Superior temporal gyrus (tissue), 1 donor: ENCODE results near the gene NFIX.
"Not testable (repeated sequence)": the region's sequence is repeated elsewhere in the genome, so short reads cannot be mapped to it uniquely, and the experiment has no call there.

Experiments
- DNase-seq: peaks from one replicate; pipeline ENCODE4 v3.0.0-alpha.2; 2016; ENCODE audit errors: extremely low spot score

NFIX gene

DNA sequence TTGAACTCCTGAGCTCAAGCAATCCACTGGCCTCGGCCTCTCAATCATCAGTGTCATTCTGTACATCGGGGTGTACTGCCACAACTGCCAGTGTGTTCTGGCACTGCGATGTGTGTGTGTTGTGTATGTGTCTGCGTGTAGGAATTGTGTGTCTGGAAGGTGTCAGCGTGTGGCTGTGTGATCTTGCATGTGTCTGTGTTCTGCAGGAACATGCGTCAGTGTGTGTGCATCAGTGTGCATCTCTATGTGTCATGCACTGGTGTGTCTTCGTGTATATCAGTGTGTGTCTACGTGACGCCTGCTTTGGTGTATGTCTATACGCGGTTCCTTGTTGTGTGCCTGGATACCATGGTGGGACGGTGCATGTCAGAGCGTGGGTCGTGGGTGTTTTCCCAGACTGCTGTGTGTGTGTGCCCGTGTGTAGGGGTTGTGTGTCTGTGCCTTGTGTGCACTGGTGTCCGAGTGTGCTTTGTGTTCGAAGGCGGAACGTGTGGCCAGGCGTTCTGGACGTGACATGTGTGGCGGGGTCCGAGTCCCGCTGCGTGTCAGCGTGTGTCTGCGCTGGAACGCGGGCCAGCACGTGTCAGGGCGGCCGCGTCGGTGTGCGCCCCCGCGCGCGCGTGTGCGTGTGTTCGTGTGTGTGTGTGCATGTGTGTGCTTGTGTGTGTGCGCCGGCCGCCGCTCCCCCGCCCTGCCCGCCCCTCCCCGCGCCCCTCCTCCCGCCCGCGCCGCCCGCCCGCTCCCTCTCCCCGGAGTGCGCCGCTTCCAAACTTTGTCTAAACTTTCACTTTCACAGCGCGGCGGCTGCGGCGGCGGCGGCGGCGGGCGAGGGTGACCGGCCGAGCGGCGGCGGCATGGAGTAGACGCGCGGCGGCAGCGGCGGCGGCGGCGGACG is at the start of gene NFIX:
NFIX (plus strand) TSS at position 775 of the 895 bp plus-strand sequence. CDS start 363 bp downstream, outside the sequence.
- peak; percentile 24 for DNase-seq

DNA sequence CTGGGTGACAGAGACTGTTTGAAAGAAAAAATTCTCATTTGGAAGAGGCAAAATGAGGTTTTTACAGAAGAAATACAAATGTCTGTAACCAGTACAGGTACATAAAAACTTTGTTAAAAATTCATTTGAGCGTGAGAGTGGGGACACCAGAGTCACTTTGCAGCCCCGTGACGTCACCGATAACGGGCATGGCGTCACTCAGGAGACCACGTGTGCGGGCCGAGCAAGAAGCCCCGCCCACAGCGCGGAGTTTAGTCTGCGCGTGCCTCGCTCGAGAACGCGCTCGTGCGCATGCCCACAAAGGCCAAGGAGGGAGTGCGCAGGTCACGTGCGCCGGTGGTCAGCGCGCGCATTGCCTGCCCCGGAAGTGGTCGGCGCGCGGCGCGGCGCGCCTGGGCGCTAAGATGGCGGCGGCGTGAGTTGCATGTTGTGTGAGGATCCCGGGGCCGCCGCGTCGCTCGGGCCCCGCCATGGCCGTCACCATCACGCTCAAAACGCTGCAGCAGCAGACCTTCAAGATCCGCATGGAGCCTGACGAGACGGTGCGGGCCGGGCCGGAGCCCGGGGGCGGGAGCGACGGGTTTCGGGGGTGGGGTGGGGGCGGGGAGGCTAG is 49.7 kb upstream of the NFIX start, which contains the start of gene RAD23A:
RAD23A (plus strand) TSS at position 384 of the 613 bp plus-strand sequence; CDS start at position 471, 87 bp downstream.
- peak; percentile 93 for DNase-seq

DNA sequence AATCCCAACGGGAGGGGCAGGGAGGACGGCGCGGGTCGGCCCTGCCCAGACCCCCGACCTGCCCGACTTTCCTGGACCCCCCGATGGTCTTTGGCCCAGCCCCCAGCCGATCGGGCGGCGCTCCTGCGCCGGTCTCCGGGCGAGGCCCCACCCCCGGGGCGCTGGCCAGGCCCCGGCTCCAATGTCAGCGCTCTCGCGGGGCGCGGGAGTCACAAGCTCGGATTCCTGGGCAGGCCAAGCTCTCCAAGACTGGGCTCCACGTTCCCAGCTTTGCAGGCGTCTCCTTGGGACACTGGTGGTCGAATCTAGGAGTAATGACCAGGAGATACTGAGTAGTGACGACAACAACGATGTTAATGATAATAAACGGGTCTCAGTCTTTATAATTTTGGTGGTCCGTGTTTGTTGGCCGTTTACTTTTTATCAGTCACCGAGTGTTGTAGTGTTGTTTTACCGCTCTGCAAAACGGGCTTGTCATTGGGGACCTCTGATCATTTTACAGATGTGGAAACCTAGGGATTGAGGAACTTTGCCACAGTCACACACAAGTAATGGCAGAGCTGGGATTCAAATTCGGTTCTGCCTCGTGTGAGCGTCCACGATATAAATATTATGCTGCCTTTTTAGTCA is 49.1 kb upstream of the NFIX start:
- no peak for DNase-seq

DNA sequence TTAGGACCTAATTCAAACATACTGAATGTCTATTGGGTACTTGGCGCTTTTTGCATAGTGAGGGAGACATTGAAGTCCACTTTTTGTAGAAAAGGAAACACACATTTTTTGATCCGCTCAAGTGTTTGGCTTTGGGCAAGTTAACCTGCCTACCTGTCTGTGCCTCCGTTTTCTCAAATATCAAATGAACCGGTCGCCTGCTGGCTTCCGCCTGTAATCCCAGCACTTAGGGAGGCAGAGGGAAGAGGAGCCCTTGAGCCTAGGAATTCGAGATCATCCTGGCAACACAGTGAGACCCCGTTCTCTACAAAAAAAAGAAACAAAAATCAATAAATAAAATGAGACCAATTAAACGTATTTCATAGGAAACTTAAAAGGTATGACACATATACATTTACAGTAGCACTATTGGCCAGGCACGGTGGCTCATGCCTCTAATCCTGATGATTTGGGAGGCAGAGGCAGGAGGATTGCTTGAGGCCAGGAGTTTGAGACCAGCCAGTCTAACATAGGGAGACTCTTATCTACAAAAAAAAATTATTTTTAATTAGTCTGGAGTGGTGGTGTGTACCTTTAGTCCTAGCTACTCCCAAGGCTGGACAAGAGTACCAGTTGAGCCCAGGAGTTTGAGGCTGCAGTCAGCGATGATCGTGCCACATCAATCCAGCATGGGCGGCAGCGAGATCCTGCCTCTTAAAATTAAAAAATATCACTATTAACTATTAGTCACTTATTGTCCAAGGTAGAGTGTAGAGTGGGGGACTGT is 48.4 kb upstream of the NFIX start:
- no peak for DNase-seq

DNA sequence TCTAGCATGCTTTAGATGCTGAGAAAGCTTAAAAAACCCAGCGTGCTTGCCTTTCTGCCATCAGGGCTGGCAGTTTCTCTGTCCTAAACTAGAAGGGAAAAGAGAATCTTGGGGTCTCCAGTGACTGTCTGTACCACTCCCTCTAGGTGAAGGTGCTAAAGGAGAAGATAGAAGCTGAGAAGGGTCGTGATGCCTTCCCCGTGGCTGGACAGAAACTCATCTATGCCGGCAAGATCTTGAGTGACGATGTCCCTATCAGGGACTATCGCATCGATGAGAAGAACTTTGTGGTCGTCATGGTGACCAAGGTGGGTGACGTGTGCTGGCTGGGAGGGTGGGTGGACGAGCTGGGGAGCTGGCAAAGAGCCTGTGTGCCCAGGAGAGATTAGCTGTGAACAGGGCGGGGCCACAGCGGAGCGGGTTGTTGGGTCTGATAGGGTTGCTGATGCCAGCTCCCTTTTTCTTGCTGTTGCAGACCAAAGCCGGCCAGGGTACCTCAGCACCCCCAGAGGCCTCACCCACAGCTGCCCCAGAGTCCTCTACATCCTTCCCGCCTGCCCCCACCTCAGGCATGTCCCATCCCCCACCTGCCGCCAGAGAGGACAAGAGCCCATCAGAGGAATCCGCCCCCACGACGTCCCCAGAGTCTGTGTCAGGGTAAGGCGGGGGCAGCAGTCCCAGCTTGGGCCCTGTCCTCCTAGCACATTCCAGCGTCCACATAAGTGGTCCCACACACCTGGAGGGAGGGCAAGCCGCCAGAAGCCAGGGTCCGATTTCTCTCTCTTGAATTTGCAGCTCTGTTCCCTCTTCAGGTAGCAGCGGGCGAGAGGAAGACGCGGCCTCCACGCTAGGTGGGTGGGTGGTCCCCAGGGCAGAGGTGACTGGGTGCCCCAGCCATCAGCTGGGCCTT is 47.3 kb upstream of the NFIX start:
- DNase-seq = no peak

DNA sequence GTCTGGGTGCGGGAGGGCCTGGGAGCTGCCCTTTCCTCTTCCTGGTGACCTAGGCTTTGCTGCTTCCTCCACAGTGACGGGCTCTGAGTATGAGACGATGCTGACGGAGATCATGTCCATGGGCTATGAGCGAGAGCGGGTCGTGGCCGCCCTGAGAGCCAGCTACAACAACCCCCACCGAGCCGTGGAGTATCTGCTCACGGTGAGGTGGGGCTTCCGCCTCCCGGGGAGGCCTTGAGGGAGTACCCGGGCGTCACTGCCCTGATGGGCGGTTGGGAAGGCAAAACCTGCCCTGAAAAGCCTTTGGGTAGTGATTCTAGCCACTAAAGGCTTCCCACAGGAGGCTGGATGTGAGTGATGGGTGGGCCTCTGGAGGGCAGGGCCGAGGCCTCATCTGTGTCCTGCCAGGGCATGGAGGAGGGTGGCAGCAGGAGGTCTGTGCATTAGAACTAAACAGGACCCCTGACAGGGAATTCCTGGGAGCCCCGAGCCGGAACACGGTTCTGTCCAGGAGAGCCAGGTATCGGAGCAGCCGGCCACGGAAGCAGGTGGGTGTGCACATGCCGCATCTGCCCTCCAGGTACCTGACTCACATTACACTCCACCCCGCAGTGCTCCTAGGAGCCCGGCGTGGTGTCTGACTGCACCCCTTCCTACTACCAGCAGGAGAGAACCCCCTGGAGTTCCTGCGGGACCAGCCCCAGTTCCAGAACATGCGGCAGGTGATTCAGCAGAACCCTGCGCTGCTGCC is 46.5 kb upstream of the NFIX start:
- DNase-seq = no peak

DNA sequence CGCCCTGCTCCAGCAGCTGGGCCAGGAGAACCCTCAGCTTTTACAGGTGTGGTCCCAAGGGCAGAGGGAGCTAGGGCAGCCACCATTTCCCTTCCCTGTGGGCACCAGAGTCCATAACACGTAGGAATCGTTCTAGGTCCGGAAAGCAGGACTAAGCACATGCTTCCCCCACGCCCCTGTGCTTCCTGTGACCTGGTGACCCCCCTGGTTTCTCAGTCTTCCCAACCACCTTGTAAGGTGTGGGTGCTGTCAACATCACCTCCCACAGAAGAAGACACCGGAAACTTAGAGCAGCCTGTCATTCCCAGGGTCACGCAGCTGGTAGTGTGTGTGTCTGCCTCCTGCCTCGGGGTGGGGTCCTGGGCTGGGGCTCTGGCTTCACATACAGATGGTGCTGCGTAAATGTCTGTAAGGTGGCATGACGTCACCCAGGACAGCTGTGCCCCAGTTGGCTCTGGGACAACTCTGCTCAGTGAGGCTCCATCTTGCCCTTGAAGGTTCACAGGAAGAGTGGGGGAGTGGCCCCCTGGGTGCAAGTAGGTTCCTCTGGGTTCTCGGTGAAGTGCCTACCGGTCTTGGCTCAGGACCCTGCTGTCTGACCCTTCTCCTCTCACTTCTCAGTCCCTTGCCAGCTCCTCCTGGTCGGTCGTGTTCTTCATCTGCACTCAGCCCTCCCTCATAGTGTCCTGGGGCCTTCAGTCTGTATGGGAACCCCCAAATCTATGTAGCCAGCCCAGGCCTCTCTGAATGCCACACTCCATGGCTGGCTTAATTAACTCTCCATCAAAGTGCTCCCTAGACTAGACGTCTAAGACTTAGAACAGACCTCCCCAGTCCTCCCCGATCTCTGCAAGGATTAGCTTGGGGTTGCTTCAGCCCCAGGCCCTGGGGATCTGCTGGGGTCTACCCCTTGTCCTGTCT is 45.7 kb upstream of the NFIX start:
- DNase-seq = no peak

DNA sequence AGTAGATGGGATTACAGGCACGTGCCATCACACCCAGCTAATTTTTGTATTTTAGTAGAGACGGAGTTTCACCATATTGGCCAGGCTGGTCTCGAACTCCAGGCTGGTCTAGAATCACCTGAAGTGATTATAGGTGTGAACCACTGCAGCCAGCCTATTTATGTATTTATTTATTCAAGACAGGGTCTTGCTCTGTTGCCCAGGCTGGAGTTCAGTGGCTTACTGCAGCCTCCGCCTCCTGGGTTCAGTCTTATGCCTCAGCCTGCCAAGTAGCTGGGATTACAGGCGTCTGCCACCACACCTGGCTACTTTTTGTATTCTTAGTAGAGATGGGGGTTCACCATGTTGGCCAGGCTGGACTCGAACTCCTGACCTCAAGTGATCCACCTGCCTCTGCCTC is 43.2 kb upstream of the NFIX start:
- not testable (repeated sequence) for DNase-seq

DNA sequence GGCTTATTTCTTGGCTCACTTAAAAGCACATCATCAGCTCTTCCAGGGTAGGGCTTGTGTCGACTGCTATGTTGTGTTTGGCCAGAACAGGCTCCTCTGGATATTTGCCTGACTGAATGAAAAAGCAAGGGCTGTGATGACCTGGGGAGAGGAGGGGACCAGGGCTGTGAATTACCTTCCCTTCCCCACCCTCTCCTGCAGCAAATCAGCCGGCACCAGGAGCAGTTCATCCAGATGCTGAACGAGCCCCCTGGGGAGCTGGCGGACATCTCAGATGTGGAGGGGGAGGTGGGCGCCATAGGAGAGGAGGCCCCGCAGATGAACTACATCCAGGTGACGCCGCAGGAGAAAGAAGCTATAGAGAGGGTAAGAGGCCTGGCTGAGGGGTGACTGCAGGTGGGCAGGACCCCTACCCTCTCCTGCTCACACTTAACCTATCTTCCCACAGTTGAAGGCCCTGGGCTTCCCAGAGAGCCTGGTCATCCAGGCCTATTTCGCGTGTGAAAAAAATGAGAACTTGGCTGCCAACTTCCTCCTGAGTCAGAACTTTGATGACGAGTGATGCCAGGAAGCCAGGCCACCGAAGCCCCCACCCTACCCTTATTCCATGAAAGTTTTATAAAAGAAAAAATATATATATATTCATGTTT is 42.7 kb upstream of the NFIX start:
- no peak for DNase-seq

DNA sequence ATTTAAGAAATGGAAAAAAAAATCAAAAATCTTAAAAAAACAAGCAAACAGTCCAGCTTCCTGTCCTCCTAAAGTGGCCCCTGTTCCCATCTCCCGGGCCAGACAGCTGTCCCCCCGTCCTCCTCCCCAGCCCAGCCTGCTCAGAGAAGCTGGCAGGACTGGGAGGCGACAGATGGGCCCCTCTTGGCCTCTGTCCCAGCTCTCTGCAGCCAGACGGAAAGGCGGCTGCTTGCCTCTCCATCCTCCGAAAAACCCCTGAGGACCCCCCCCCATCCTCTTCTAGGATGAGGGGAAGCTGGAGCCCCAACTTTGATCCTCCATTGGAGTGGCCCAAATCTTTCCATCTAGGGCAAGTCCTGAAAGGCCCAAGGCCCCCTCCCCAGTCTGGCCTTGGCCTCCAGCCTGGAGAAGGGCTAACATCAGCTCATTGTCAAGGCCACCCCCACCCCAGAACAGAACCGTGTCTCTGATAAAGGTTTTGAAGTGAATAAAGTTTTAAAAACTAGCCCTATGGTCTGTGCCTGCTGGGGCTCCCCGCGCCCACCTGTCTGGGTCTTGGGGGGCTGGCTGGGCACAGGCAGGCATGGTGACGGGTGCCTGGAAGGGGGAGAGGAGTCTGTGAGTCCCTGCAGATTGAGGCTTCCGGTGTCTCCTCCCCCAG is 42.0 kb upstream of the NFIX start:
- peak; percentile 60 for DNase-seq

DNA sequence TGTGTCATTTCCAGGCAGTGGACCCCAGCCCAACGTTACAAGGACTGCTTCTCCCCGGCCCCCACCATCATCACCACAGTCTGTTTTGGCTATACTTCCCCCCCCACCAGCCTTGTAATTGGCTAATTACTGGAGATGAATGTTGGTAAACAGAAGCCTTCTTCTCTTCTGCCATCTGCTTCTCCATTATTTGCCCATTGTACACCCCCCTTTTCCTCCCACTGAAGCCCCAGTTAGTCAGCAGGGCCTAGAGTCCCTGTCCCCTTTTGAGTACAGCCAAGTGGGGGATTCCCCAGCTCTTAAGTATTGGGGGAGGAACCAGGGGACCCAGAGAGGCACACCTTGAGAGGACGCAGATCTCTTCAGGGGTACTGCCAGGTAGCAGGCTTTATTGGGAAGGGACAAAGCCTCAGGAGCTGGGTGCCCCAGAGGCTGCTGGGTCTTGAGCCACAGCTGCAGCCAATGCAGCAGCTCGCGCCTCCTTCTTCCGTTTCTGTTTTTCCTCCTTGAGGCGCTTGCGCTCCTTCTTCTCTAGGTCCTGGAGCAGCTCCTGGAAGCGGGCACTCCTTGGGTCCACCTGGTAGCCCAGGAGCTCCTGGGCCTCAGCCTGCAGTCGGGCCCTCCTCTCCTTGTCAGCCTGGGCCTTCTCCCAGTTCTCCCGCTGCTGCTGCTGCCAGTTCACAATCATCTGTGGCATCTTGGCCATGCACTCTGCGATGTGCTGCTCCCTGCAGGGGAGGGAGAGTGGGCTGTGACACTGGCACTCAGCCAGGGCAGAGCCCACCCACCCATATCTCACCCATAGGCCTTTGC is 41.3 kb upstream of the NFIX start:
- DNase-seq = no peak

DNA sequence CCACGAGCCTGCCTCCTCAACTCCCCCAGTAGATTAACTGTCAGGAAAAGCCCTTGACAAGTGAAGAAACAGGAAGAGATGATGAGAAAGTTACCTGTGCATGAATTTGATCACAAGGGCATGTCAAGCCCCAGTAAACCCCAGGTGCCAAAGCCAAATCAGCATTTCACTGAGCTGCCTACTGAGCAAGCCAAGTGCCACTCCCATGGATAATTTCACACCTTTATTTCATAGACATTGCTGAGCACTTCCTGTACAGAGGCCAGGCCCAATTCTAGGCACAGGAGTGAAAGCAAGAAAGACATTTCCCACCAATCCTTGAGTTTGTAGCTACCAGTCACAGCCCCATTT is 40.7 kb upstream of the NFIX start:
- no peak for DNase-seq

DNA sequence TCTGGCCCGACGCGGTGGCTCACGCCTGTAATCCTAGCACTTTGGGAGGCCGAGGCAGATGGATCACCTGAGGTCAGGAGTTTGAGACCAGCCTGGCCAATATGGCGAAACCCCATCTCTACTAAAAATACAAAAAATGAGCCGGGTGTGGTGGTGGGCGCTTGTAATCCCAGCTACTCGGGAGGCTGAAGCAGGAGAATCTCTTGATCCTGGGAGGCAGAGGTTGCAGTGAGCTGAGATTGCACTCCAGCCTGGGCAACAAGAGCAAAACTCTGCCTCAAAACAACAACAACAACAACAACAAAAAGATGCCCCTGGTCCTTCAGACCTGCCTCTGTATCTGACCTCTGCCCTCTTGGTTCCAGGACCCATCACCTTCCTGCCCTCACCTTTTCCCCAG is 39.7 kb upstream of the NFIX start:
- not testable (repeated sequence) for DNase-seq

DNA sequence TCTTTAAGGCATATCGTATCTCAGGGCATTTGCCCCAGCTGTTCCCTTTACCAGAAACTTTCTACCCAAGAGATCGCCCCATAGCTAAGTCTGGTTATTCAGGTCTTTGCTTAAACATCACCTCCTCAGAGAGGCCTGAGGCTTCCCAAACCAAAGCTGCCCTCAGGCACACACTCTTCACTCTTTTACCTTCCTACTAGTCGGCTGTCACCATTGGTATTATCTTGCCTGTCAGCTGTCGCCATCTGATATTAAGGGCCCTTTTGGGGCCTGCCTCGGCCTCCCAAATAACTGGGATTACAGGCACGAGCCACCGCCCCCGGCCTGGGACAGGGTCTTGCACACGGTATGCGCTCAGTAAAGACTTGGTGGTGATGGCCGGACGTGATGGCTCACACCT is 39.3 kb upstream of the NFIX start:
- no peak for DNase-seq

DNA sequence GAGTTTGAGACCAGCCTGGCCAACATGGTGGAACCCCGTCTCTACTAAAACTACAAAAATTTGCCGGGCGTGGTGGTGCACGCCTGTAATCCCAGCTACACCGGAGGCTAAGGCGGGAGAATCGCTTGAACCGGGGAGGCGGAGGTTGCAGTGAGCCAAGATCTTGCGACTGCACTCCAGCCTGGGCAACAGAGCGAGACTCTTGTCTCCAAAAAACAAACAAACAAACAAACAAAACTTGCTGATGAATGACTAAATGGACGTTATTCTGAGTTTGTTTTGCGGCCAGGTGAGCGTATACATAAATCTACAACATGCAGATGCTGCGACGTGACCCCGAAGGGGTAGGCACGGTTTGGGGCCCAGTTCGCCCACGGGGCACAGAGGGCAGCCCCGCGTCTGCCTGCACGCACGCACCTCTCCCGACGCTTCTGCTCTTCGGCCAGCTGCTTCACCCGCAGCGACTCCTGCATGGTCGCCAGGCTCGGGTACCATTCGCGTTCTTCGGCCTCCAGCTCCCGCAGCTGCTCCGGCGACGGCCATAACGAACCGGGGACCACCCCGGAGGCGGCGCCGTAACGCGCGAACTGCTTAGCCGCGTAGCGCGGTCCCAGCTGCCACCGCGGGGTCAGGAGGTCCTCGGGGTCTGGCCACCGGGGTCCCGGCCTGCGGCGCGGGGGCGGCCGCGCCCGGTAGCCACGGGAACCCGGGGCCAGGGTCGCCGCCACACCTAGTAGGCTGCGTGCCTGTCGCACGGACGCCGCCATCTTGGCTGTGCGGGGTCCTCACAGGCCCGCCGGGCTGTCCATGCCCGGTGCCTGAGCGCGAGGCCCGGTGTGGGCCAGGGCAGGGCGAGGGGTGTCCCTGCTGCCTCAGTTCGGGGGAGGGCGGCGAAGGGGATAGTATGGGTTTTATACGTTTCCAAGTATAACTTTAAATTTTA is 38.6 kb upstream of the NFIX start, which contains the start of gene GADD45GIP1:
GADD45GIP1 (minus strand) TSS at position 778 of the 943 bp plus-strand sequence; CDS start at position 767, 11 bp downstream.
- peak; percentile 64 for DNase-seq
